GM21528 (cell line): Measurements from ENCODE around the gene BCAP31.
"Not testable (repeated sequence)": the region's sequence is repeated elsewhere in the genome, so short reads cannot be mapped to it uniquely, and the experiment has no call there.

ENCODE experiments used
- ATAC-seq: cut with Tn5 transposase; IDR thresholded peaks from one replicate; pipeline ENCODE4 v1.9.1; 2021; ENCODE audit warnings: mild to moderate bottlenecking, moderate library complexity; ENCODE audit not compliant: unreplicated experiment, low FRiP score

The BCAP31 gene

DNA sequence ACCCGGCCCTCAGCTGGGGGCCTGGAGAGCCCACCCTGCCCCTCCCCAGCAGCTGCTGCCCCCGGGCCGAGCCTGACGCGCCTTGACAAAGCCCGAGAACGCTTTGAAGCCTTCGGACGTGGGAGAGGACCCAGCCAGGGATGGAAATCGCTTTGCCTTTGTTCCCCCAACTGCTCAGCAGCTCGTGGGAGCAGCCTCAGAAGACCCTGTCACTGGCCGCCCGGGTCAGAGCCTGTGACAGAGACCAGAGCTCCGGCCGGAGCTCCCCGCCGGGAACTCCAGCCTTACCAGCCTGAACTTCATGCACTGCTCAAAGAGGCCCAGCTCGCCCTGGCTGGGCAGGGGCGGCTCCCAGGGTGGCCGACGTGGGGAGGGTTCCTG, 39.0 kb downstream of the BCAP31 start:
- ATAC-seq: no peak

DNA sequence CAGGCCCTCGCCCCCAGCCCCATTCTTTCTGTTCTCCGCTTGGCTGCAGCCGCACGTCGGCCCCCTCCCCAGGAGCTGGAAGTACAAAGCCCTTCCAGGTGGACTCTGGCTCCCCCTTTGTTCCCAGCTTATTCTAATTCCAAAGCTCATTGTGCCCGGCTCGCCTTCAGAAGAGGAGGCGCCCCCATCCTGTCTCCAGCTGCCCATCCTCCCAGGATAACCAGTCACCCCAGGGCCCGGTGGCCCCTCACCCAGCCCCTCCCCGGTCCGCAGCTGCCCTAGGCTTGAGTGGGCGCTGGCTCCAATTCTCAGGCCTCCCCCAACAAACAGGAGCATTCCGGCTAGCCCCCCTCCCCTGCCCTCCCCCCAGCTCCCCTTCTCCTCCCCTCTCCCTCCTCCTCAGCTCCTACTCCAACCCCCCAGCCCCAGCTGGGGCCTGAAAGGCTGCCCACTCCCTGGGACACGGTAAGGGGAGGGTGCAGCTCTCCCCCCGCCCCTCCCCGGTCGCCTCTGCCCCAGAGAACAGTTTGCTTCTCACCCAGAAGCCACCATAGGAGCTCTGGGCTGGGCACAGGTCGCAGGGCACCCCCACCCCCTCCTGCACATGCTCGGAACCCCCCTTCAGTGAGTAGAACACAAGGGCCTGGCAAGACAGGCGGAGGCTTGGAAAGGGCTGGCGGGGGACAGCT, 39.6 kb downstream of the BCAP31 start:
- ATAC-seq: no peak

DNA sequence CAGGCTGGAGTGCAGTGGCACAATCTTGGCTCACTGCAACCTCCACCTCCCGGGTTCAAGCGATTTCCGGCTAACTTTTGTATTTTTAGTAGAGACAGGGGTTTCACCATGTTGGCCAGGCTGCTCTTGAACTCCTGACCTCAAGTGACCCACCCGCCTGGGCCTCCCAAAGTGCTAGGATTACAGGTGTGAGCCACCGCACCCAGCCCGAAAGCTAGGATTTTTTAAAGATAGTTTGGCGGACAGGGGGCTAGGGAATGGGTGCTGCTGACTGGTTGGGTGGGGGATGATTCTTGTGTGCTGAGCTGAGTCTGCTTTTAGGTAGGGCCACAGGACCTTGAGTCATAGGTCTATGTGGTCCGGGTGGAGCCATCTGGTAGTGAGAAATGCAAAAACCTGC, 40.7 kb downstream of the BCAP31 start:
- not testable (repeated sequence) for ATAC-seq

DNA sequence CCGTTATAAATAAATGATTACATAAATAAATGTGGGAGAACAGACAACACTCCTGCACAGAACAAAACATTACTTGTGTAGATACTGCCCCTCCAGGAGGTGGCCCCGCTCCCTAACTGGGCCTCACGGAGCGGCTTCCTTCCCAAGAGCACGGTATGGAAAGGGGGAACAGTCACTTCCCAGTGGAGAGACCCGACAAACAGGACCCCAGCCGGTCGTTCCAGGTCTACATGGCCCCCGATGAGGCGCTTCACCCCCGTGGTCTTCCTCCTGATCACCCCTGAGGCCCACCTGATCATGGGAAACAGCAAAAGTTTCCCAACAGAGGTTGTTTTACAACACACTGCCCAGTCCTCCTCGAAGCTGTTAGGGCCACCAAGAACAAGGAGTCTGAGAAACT, 43.0 kb downstream of the BCAP31 start:
- ATAC-seq: no peak

DNA sequence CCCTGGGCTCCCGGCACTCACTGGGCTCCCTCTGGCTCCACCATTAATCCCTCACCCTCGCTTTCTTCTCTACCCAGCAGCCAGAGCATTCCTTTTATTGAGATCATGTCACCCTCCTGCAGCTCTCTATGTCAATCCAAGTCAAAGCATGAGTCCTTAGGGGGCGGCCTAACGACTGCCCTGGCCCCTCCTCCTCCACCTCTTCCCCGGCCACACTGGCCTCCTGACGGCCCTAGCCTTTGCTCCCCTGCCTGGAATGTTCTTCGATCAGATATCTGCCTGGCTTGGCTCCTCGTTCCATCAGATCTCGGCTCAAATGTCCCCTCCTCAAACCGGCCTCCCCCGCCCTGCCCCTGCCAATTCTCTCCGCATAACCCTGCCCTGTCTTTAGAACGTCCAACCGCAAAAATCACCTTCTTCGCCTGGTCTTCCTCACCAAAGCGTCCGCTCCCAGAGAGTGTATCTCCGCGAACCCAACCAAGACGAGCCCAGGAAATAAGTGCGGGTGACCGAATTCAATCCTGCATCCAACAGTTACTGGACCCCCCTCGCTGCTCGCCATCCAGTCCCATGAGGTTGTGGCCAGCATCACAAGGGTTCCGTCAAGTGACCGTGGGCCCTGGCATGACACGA, 49.9 kb downstream of the BCAP31 start:
- ATAC-seq: no peak

DNA sequence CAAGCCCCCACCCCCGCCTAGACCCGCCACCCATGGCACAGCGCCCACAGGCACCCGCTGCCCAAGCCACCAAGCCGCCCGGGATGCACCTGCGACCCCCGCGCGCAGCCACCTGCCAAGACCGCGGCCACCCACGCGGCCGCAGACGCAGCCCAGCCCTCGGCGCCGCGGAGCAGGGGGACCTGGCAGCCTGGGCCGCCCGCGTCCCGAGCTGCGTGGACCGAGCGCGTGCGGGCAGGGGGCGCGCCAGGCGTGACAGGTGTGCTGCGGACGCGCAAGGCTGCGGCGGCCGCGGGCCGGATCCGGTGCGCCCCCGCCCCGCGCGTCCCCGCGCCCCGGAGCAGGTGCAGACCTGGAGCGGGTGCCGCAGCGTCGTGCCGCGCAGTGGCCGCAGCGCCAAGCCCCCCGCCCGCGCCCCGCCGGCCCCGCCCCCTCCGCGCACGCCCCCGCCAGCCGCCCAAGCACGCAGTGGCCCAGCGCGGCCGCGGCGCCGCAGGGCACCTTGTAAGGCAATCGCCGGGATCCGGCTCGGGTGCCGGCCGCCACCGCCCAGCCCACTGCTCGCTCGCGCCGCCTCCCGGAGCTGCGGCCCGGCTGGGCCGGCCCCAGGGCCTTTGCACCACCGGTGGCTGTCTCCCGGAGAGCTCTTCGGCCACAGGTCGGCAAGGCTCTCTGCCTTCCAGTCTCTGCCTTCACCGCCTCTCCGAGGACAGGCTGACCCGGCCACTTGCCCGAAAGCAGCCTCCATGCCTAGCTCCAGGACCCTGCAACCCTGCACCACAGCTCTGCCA, 50.6 kb downstream of the BCAP31 start, which contains the start of gene PNCK:
Gene PNCK (minus strand): TSS at position 386 of the 791 bp plus-strand sequence. CDS start 737 bp downstream, outside the sequence.
- no peak for ATAC-seq

DNA sequence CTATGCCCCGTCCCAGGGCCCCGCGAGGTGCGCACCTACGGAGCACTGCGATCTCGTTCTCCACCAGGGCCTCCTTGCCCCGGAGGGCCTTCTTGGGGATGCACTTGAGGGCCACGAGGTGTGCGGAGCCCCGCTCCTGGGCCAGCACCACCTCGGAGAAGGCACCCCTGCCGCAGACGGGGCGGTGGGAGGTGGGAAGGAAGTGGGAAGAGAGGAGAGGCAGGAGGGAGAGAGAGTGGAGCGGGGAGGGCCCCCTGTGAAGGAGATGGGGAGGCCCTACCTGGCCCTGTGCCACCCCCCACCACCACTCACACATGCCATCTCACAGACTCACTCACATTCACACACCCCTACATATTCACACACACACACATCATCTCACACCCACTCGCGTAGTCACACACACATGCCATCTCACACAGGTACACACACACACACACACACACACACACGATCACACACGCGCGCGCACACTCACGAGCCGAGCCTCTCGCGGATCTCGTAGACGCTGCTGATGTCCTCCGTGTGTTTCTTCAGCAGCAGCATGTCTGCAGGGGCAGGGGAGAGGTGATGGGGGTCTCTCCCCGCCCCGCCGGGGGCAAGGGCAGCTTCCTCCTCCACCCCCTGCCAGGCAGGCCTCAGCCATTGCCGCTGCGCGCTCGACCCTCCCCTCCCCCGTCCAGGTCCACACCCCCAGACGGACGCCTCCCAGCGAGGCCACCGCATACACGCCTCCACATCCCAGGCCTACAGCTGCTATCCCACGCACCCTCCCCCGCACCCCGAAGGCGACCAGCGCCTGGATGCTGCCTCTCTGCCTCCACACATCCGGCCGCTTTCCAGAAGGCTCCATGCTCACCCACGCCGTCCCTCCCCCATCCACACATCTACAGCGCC, 51.4 kb downstream of the BCAP31 start:
- no peak for ATAC-seq

DNA sequence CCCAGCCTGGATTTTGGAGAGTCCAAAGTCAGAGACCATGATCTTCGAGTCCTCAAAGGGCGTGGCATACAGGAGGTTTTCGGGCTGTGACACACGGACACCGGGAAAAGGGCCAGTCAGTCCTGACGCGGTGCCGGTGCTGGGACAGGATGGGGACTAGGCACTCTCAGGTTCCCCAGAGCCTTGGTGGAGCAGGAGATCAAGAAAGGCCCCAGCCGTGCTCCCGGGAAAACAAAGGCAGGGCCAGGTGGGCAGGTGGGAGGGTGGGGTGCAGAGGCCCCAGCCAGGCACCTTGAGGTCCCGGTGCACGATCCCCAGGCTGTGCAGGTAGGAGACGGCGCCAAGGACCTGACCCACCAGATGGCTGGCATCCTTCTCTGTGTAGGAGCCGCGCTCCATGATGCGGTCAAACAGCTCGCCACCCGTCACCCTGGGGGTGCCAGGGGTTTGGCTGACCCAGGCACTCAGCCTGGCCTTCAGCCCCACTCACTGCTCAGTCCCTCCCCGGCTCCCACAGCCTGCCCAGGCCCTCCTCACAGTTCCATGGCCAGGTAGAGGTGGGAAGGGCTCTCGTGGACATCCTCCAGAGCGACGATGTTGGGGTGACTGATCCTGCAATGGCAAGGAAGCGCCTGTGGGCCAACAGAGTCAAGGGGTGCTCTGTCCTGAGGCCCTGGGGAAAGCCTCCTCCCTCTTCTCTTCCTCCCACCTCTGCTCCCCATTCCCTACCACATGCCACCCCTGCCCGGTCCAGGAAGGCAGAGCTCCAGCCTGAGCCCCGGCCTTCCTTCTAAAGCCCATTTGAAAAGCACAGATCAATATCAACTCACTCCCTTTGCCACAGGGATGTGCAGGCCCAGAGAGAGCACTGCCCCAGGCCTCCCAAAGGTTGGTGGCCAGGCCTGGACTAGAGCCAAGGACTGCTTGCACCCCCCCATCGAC, 52.3 kb downstream of the BCAP31 start:
- ATAC-seq: no peak

DNA sequence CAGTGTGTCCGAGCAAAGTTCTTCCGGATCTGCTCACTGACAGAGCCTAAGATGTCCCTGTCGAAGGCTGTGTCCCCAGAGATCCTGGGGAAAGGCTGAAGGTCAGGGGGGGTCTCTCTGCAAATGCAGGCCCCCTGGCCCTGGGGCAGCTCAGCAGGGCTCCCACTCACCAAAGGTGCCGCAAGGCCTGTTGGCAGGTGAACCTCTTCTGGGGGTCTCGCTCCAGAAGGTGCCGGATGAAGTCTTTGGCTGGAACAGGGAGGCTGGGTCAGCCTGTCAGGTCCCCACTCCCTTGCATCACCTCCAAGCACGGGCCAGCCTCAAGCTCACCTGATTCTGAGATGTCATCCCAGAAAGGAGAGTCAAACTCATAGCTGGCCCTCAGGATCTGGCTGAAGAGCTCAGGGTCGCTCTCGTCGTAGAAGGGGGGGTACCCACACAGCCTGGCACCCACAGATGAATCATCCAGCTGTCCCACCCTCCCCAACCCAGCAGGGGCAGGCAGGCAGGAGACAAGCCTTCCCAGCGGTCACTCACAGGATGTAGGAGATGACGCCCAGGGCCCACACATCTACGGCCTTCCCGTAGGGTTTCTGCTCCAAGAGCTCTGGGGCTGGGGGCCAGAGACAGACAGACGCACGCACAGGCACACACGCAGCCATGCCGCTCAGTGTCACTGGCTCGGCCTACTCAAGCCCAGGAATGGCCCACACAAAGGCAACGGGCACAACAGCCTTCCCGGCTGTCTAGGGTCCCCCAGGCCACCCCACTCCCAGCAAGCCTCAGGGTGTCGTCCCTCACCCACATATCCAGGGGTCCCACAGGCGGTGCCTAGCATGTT, 53.2 kb downstream of the BCAP31 start:
- ATAC-seq: no peak

DNA sequence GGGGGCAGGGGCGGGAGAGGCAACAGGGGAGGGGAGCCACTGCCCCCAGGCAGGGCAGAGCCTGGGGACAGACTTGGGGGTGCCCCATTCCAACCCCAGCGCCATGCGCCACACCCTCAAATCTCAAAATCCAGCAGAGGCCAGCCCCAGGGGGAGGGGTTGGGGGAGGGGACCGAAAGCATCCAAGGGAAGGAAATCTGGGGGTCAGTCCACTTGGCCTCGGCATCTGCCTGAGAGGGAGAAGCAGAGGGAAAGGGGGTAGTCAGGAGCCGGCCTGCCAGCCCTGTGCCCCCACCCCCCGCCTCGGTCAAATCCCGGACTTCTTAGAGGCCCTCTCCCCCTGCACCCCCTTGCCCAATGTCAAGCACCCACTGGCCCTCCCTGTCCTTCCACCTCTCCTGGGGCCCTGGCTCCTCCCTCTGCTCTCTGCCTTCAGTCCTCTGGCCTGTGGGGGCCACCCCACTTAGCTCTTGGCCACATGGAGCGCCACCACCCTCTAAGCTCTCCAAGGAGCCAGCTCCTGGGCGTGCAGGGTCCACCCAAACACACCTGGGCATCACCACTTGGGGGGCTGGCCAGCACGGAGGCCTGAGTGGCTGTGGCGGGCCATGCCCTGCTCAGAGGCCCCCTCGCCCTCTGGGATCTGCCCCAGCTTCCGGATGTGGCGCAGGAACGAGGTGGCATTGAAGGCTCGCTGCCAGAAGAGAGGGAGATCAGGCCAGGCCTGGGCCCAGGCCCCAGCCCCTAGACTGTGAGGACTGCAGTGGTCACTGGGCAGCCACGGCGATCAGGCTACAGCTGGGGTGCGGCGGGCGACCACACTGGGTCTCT, 54.1 kb downstream of the BCAP31 start:
- ATAC-seq: no peak

DNA sequence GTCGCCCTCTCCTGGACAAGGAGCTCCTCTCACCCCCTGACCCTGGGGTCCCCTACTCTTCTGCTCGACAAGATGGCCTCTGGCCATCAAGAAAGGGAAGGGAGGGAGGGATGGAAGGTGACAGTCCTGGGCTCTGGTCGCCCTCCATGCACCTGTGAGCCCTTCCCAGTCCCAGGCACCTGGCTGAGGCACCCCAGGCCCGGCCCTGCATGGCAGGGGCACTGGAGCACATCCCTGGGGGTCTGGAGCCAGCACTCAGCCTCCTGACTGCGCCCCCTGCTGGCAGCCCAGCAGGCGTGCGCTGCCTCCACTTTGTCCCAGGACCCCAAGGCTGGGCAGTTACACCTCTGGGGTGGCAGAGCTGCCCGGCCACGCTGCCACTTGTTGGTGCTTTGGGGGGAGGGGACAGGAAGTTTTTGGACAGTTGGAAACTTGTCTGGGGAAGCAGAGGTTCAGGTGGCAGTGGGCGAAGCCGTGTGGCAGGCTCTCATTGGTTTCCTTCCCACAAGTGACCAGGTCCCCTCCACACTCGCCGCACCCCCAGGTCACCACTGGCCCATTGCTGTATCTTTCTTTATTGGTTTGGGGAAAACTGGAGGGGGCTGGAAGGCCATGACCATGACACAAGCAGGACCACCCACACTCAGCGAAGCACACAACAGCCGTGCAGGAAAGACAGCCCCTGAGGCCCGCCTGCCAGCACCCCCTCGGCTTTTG, 54.9 kb downstream of the BCAP31 start:
- no peak for ATAC-seq

DNA sequence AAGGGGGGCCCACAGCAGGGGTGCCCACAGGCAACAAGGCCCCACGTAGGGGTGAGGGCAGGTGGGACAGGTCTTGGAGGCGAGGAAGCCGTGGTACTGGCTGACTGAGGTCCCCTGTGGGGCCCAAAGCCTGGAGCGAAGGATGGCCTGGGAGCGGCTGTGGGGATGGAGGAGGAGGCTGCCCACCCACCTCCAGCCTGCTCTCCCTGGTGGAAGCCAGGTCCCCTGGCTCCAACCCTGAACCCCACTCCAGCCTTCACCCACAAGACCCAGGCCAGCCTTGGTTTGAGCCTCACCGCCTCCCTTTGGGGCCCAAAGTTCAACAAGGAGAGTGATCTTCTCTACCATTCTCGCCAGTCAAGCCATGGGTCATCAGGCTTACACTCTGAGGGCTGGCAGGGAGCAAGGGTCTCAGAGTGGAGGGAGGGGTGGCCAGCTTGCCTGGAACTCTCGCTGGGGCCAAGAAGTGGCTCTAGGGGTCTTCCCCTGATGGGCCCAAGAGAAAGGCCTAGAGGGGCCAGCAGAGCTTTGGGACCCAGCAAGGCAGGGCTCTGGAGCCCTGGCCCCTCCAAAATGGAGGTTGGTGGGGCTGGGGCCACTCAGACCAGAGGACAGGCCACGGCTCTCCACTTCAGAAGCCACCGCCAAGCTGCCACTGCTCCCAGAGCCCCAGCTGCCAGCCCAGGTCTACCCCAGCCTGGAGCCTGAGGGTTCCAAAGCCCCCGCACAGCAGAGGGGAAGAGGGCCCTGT, 55.6 kb downstream of the BCAP31 start:
- ATAC-seq: no peak

DNA sequence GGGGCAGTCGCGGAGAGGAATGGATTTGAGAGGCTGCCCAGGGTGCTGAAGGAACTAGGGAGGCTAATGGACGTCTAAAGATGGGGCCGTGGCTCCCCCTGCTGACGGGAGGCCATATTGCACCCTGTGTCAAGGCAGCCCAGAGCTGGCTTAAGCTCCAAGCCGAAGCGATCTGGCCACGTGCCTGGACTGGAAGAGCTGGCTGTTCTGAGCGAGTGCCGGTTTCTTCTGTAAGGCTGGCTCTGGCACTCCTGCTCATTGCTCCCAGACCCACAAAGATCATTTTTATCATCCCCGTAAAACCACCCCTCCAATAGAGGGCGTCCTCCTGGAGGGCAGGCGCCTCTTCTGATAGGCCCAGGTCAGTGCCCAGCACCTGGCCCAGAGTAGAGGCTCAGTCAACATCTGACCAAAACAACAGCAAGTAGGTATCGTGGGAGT, 56.2 kb downstream of the BCAP31 start:
- no peak for ATAC-seq

DNA sequence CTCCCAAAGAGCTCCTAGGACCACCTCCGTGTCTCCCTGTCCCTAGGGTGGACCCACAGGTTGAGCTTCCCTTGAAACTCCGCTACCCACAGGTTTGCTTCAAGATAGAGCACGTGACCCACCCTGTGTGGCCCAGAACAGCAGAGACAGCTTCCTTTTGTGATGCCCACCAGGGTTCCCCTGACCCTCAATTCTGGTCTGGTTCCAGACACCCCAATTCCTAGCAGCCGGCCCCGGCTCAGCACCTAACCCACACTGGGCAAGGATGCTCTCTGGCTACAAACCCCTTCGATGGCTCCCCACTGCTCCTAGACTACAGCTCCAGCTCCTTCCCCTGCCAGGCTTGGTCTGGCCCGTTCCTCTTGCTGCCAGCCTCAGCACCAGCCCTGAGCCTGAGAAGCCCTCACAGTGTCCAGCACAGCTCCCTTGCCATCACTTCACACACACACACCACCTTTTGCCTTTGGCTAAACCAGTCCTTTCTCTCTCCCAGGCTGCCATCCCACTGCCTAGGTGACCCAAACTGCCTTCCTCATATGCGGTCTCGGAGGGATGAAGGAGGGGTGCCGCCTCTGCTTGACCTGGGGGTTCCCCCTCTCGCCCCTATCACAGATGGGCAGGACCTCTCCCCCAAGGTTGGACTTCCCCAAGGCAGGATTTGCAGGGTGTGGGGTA, 56.8 kb downstream of the BCAP31 start:
- no peak for ATAC-seq

DNA sequence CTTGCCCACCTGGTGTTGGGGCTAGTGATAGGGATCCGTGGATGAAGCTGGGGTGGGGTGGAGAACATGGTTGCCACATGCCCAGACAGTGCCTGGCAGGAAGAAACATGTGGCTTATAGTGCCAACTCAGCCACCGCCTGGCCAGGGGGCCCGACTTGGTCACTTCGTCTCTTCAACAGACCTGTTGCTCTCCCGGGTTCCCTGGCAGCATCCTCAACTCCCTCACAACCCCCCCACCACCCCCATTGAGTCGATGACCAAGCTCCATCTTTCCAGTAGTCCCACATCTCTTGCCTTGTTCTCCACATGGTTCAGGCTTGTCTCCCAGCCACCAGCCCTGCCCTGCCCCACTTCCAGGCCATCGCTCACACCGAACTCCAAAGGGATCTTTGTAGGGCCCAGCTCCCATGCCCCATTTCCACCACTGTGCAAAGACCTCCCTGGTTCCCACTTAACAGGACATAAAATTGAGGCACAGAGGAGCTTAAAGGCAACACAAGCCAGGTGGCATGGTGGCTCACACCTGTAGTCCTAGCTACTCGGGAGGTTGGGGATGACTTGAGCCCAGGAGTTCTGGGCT, 58.4 kb downstream of the BCAP31 start:
- ATAC-seq: no peak
